Left ventricle myocardium superior (tissue), 1 donor: ENCODE results near the gene ANKRD37. TPM values are rescaled to one million over a fixed set of nuclear protein-coding genes. Genes with fewer than 3 reads are reported as not detected.
A peak's percentile ranks its signal among the peaks of the same experiment; 100 is the strongest.
"Not testable (repeated sequence)": the region's sequence is repeated elsewhere in the genome, so short reads cannot be mapped to it uniquely, and the experiment has no call there.

Experiments used
- ATAC-seq: fragments of 200-7000 bp; cut with Tn5 transposase; one replicate; pipeline ENCODE4 v1.9.1; 2020; ENCODE audit warnings: mild to moderate bottlenecking, moderate library complexity
- DNase-seq: peaks from one replicate; pipeline ENCODE4 v3.0.0-alpha.2; 2020
- intact Hi-C: fragments of 100-400 bp; cut with micrococcal nuclease; formaldehyde crosslinking; loops from one replicate; pipeline ENCODE4 v1.11.0; 2022
- long read RNA-seq: library from polyadenylated mRNA; unstranded; transcript quantifications from one replicate; pipeline ENCODE4 v2.0.0, GENCODE V29; 2021
- total RNA-seq: library from RNA; stranded (reverse); fragmentation: NEBNext Ultra II Directional; extraction: Animal tissue kit (Norgen Biotek cat#: 25700); gene quantifications from one replicate; pipeline ENCODE4 v1.2.1, GENCODE V29; 2021
- donor health status: DM: no; HTN: yes; CAD: no; lungs with severe emphysema.

The ANKRD37 gene, protein sequence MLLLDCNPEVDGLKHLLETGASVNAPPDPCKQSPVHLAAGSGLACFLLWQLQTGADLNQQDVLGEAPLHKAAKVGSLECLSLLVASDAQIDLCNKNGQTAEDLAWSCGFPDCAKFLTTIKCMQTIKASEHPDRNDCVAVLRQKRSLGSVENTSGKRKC
- 15.2 TPM for total RNA-seq
- long read RNA-seq, transcript ANKRD37-201 (5 exons, 1,141 nt) = major isoform, 19 of 30 reads
- long read RNA-seq, partial matches to known transcripts = 2 of 30 reads
- long read RNA-seq, other reads (novel, unspliced or antisense) = 9 of 30 reads

DNA sequence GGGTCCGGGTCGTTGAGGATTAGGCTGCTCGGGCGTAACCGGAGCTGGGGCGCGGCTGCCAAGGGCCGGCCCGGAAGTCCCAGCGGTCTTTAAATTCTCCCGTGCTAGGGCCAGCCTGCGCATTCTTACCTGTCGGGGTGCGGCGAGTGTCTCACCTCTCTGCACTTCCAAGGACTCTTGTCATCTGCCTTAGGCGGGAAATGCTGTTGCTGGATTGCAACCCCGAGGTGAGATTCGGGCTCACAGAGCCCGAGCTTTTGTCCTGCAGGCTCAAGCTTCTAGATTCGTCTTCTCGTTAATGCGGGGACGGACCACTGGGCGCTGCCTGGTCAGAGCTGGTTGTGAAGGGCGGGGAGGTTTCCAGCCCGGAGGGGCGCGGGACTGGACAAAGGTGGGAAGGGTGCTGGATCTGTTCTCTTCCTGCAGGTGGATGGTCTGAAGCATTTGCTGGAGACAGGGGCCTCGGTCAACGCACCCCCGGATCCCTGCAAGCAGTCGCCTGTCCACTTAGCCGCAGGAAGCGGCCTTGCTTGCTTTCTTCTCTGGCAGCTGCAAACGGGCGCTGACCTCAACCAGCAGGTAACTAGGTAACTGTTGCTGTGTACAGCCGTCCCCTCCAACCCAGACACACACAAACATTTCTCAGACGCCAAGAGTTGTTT lies at the start of gene ANKRD37:
Gene ANKRD37, plus strand, starts transcription at position 118 of the 662 bp plus-strand sequence. Its CDS starts 83 bp downstream, at position 201.
- ATAC-seq = peak; percentile 32
- DNase-seq = peak; percentile 56
- intact Hi-C loops = no loop called here

DNA sequence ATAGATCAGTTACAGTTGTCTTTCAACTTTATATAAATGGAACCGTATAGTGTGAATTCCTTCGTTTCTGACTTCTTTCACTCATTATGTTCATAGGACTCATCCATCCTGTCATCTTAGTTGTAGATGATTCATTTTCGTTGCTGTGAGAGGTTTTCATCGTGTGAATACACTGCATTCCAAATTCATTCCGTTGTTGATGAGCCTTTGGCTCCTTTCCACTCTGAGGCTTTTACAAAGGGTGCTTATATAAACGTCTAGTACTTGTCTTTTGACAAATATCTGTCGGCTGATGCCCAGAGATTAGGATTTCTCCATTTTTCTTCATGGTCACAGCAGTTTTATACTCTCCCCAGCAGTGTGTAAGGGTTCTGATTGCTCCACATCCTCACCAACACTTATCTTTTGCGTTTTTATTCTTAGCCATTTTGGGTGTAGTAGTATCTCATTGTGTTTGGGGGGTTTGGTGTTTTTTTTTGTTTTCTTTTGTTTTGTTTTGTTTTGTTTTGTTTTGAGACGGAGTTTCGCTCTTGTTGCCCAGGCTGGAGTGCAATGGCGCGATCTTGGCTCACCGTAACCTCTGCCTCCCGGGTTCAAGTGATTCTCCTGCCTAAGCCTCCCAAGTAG lies 49.6 kb upstream of the ANKRD37 start:
- no peak for DNase-seq
- intact Hi-C loops = no loop called here
- ATAC-seq = no peak

- no peak for DNase-seq
- no peak for ATAC-seq
- intact Hi-C loops = no loop called here
Observed at GRCh38 chr4:185351691-185352090, 45.0 kb upstream of the ANKRD37 start.

DNA sequence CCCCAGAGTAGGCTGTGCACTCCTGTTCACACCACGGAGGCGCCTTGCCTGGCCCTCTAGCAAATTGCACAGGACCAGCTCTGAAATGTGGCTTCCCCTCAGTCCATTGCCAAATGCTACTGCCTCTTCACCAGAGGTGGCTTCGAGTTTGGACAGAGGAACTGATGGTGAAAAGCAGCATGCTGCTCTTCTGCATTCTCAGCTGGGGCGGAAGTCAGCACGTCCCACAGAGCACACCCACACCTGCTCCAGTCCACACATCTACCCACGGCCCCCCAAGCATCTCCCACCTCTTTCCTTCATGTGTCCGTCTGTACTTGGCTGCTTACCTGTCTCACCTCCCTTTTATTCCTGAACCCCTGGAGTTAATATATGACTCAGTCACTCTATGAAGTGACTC lies 44.4 kb upstream of the ANKRD37 start:
- ATAC-seq = no peak
- no peak for DNase-seq
- intact Hi-C loops = no loop called here

DNA sequence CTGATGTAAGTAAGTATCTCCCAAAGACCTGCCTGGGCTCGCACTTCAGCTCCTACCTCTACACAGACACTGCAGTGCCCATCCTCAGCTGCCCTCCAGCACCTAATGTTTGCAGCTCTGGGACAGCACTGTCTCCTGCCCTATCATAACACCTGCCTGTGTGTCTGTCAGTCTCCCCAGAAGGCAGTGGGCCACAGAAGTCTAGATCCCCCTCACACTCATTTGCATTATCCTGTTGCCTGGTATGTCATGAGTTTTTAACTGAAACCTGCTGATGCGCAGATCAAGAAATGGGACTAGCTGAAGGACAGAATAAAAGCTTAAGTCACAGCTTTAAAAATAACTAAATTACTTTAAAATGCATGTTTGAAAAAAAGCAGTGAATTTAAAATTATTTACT lies 43.9 kb upstream of the ANKRD37 start:
- no peak for ATAC-seq
- intact Hi-C loops = no loop called here
- no peak for DNase-seq

GRCh38 chr4:185357211-185357610 lies 39.4 kb upstream of the ANKRD37 start:
- ATAC-seq = no peak

DNA sequence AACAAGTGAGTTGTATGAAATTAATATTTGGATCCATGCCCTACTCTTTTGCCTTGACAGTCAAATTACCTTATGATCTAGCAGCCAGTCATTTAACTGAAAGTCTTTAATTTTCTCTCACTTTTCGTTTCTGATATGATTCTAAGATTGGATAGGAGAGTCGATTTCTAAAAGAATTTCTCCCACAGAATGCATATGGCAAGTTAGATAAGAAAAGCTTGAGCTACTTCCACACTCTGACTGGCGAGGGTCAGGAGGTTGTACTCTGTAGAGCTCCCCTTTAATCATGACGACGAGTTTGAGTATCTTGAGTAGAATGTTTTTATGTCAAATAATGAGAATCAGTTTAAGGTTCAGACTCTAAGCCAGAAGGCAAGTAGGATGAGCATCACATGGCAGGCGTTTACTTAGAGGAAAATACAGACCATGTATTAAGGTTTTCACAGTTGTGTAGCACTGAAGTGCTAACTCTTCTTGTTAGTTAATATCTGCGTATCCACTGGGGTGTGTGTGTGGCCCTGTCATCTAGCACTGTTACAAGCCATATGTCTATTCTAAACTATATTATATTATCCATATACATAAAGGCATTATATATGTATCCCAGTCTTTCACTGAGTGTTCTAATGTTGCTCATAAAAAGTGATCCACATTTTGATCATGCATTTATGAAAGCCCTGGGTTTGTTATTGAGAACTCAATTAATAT lies 38.8 kb upstream of the ANKRD37 start:
- DNase-seq (no peak), ATAC-seq (no peak)
- intact Hi-C loops = no loop called here

More at GRCh38 chr4:185357211-185357610, 39.4 kb upstream of the ANKRD37 start:
- DNase-seq = no peak
- intact Hi-C loops = no loop called here

GRCh38 chr4:185358514-185358913 lies 38.1 kb upstream of the ANKRD37 start:
- ATAC-seq = no peak
- DNase-seq = no peak
- intact Hi-C loops = no loop called here

GRCh38 chr4:185358959-185359358 lies 37.7 kb upstream of the ANKRD37 start:
- no peak for DNase-seq
- intact Hi-C loops = no loop called here
- no peak for ATAC-seq

- DNase-seq (no peak), ATAC-seq (no peak)
- intact Hi-C loops = no loop called here
Observed at GRCh38 chr4:185359767-185360446, 36.7 kb upstream of the ANKRD37 start.

DNA sequence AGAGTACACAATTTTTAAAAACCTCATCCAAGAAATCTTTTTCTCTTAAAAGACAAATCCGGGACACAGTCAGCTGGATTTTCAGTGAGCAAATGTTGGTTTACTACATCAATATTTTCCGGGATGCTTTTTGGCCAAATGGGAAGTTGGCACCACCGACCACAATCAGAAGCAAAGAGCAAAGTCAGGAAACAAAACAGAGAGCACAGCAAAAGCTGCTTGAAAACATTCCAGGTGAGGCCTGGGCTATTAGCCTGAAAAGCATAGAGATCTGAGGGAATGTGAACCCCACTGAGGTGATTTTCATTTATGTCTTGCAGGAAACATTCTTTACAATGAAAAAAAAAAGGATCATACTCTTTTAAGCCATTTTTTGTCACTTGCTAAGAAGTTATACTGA lies 34.8 kb upstream of the ANKRD37 start:
- intact Hi-C loops = no loop called here
- ATAC-seq (no peak), DNase-seq (no peak)

DNA sequence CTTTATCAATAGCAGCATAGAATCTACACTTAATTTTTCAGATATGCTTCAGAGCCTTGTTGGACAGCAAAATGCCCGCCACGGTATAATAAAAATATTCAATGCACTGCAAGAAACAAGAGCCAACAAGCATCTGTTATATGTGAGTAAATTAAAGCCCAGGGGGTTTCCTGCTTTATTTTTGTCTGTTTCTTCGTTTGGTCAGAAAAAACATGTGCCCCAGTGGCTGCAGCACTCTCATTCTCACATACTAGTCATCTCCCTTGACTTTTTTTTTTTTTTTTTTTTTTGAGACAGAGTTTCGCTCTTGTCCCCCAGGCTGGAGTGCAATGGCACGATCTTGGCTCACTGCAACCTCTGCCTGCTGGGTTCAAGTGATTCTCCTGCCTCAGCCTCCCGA lies 34.1 kb upstream of the ANKRD37 start:
- ATAC-seq, intact Hi-C loops: not testable (repeated sequence)

GRCh38 chr4:185363251-185363650 lies 33.4 kb upstream of the ANKRD37 start:
- intact Hi-C loops = no loop called here
- DNase-seq (no peak), ATAC-seq (no peak)

More for the DNA sequence above, 34.1 kb upstream of the ANKRD37 start:
- not testable (repeated sequence) for DNase-seq

DNA sequence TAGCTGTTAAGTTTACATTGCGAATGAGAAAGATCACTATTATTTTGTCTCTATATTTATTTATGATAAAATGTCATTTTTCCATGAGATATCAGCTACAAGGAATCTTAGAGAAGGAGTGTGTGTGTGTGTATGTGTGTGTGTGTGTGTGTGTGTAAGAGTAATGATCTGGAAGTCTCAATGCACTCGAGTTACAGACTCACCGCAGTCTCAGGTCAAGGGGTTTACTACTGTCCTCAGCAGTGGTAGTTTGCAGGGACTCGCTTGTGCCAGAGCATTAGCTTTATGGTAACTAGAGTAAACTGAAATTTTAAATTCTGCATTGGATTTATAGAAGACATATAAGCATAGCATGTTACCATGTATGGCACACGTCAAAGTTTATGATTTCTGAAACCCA lies 31.8 kb upstream of the ANKRD37 start:
- intact Hi-C loops = no loop called here
- DNase-seq (no peak), ATAC-seq (no peak)

- intact Hi-C loops = no loop called here
- DNase-seq (no peak), ATAC-seq (no peak)
Observed at GRCh38 chr4:185369731-185370130, 26.9 kb upstream of the ANKRD37 start.

- intact Hi-C loops = no loop called here
- no peak for DNase-seq
- no peak for ATAC-seq
Observed at GRCh38 chr4:185370268-185370949, 26.2 kb upstream of the ANKRD37 start.

DNA sequence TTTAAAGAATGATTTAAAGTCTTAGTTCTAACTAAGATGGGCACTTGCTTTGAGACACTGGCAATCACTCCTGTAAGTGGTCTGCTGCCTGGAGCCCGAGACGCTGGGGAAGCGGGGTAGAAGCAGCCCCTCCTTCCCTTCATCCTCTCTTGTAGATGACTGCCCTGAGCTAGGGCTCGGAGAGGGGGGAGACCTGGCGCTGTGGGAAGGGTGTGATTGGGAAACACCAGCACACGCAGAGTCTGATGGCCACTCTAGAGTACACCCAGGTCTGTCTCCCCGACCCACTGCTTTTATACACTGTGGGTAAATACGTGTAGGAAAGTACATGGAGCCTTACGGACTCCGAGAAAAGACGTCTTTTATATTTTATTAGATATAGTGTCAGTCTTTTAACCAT lies 24.9 kb upstream of the ANKRD37 start:
- DNase-seq = no peak
- no peak for ATAC-seq
- intact Hi-C loops = no loop called here

GRCh38 chr4:185374027-185374426 lies 22.6 kb upstream of the ANKRD37 start:
- no peak for DNase-seq
- ATAC-seq = no peak
- intact Hi-C loops = no loop called here

- no peak for ATAC-seq
- DNase-seq = no peak
- intact Hi-C loops = no loop called here
Observed at GRCh38 chr4:185374573-185374972, 22.1 kb upstream of the ANKRD37 start.
